GM21423 (cell line): ENCODE measurements around the gene PARM1.

Experiments used
- ATAC-seq: cut with Tn5 transposase; IDR thresholded peaks from one replicate; pipeline ENCODE4 v1.9.1; 2021; ENCODE audit warnings: mild to moderate bottlenecking, moderate library complexity; ENCODE audit not compliant: unreplicated experiment

PARM1 gene

GRCh38 chr4:74942251-74942917, 9.5 kb downstream of the PARM1 start:
- no peak for ATAC-seq

DNA sequence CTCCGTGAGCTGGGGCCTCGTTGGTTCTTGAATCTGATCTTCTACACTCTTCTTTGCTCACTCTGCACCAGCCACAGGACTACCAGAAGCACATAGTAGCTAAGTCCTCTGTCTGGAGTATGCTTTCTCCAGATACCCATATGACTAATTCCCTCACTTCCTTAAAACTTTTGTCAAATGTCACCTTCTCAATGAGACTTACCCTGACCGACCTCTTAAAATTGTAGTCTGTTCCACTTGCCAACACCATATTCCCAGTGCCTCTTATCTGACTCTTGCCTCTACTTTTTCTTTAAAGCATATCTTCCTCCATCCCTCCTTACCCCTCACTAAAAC, 10.0 kb downstream of the PARM1 start:
- no peak for ATAC-seq

- no peak for ATAC-seq
Measured at GRCh38 chr4:74944354-74944793, 11.5 kb downstream of the PARM1 start.

DNA sequence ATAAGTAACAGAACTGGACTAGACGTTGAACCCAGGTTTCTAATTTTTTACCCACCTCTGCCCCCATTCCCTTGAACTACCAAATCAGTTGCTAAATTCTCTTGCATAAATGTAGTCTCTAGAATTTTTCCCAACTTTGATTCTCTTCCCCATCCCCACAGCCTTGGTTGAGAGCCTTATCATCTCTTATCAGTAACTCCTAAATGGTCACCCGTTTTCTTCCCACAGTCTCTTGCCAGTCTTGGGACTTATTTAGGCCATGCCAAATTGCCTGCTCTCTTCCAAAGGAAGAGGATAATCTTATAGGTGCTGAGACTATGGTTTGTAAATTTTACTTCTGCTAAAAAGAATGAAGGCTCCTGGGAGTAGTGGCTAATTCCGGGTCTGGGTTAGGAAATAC, 13.3 kb downstream of the PARM1 start:
- no peak for ATAC-seq

DNA sequence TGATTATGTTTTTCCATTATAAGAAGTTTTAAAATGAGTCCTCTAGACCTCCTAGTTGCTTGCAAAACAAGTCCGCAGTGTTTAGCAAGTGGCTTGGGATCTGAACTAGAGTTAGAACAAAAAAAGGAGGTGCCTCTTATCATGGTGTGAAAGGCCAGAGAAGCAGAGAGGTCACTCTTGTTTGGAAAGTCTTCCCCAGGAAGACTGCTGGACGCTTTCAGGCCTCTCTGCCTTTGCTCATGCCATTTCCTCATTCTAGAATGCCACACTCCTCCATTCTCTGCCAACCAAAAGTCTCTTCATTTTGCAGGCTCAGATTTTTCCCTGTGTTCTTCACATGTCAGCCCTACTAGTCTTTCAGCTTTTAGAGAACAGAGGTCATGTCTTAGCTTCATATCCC, 14.9 kb downstream of the PARM1 start:
- ATAC-seq, result no peak

GRCh38 chr4:74948236-74948635, 15.3 kb downstream of the PARM1 start:
- ATAC-seq, result no peak

DNA sequence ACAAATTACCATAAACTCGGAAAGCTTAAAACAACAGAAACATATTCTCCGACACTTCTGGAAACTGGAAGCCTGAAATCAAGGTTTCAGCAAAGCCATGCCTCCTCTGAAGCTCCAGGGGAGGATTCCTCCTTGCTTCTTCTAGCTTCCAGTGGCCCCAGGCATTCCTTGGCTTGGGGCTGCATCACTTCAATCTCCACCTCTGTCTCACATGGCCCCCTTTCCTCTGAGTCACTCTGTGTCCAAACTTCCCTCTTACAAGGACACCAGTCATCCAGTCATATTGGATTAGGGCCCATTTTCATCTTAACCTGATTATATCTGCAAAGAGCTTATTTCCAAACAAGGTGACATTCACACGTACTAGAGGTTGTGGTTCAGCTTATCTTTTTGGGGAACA, 17.3 kb downstream of the PARM1 start:
- ATAC-seq, result no peak

DNA sequence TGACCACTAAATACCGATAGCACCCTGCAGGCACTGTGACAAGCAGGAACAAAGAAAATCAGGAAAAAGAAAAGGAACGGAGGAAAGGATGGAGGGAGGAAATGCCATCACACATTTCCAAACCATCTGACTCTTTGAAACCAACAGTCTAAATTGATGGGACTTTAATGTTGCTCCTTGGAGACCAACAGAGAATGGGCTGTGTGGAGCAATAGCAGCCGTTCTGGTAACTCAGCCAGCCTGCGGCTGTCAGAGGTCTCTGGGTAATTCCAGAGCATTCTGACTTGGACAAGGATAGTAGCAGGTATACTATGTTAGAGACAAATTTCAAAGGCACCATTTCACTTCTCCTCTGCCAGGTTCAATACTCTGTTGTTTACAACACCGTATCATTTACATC, 18.0 kb downstream of the PARM1 start:
- no peak for ATAC-seq

GRCh38 chr4:74953647-74954046, 20.7 kb downstream of the PARM1 start:
- no peak for ATAC-seq

DNA sequence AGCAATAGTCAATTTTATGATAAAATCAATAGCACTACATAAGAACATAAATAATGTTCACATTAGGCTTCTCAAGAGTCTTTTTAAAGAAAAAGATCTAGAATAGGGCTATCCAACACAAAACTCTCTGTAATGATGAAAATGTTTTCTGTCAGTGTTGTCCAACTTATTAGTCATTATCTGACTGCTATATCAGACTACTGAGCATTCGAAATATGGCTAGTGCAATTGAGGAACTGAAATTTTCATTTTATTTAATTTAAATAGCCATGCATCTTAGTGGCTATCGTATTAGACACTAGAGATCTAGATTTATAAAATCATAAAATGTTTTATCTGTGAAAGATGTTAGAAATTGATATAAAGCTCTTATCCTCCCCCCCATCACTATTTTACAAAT, 26.0 kb downstream of the PARM1 start:
- ATAC-seq, result no peak

- no peak for ATAC-seq
Measured at GRCh38 chr4:74961230-74961629, 28.3 kb downstream of the PARM1 start.

DNA sequence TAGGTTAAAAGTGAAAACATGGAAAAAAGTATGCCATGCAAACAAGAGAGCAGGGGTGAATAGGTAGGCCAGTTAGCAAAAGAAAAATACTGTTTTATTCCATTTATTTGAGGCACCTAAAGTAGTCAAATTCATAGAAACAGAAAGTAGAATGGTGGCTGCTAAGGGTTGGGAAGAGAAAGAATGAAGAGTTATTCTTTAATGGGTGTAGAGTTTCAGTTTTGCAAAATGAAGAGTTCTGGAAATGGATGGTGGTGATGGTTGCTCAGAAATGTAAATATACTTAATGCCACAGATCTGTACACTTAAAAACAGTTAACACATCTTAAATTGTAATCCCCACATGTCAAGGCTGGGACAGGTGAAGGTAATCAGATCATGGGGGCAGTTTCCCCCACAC, 29.7 kb downstream of the PARM1 start:
- ATAC-seq, result peak; percentile 64

DNA sequence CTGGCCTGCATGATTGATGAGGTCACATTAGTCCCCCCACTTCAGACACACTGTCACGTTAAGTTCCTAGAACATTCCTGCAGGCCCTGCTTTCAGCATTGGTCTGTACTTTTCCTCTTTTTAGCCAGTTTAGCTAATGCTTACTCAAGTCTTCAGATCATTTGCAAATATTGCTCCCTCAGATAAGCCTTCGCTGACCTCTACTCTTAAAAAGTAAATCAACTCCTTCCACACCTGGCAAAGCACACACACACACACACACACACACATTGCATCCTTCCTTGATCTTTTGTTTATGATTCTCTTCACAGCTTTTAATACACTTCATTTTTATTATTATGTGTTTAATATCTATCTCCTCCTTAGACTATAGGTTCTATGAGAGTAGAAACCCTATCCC, 31.4 kb downstream of the PARM1 start:
- no peak for ATAC-seq

DNA sequence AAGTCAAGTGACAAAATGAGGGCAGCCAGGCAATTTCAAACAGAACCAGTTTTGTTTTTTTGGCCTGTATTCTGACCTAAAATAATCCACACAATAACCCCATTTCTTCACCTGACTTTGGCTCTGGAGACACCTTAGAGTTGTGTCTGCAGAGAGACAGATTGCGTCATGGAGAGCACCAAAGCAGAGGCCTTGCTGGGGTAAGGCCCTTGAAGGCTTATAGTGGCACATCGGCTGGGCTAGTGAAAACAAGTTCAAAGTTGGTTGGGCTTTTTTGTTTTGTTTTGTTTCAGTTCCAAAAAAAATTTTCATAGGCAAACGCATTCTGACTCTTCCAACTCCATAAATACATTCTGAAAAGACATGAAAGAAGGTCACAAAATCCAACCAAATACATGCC, 34.4 kb downstream of the PARM1 start:
- ATAC-seq, result no peak

GRCh38 chr4:74968456-74969164, 35.7 kb downstream of the PARM1 start:
- ATAC-seq, result peak; percentile 60

GRCh38 chr4:74969507-74970474, 36.9 kb downstream of the PARM1 start:
- ATAC-seq, result no peak

DNA sequence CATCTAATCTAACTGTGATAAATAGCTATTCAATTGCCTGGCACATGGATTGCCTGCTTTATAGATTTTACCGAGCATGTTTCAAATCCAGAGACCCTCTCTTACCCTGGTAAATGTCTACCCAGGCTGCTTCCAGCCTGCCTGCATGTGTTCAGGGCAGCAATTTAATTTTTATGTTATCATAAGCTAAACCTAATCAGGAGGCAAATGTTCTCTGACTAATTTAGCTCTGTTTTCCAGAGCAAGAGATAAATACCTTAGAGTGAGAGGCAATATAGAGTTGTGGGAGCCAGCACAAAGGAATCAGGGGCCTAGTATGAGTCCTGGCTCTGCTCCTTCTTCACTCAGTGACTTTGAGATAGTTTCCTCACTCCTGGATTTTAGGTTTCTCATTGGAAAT, 37.7 kb downstream of the PARM1 start:
- ATAC-seq, result no peak

GRCh38 chr4:74971862-74972261, 38.9 kb downstream of the PARM1 start:
- ATAC-seq, result no peak

- ATAC-seq, result no peak
Measured at GRCh38 chr4:74975082-74975481, 42.2 kb downstream of the PARM1 start.

GRCh38 chr4:74975848-74976824, 43.2 kb downstream of the PARM1 start:
- ATAC-seq, result no peak
